Body of pancreas (tissue), 4 donors: ENCODE measurements around the gene USH1G.

Source experiments
- POLR2A ChIP-seq, 3 donors: fragments of 450-650 bp; IDR thresholded peaks; one replicate each; pipeline ENCODE4 v1.6.1; 2016; ENCODE audit warnings: antibody characterized with exemption in 3 of 3, mild to moderate bottlenecking in 2 of 3
- TF ChIP-seq, protein P1 (sequence below), 7 experiments: fragments of 450-650 bp in 4 of 7; fragments of 200-600 bp in 3 of 7; sonication (generic) in 3 of 7; IDR thresholded peaks; one replicate each; pipeline ENCODE4 v1.5.1; 2016 to 2019; ENCODE audit warnings: antibody characterized with exemption in 7 of 7

DNA sequence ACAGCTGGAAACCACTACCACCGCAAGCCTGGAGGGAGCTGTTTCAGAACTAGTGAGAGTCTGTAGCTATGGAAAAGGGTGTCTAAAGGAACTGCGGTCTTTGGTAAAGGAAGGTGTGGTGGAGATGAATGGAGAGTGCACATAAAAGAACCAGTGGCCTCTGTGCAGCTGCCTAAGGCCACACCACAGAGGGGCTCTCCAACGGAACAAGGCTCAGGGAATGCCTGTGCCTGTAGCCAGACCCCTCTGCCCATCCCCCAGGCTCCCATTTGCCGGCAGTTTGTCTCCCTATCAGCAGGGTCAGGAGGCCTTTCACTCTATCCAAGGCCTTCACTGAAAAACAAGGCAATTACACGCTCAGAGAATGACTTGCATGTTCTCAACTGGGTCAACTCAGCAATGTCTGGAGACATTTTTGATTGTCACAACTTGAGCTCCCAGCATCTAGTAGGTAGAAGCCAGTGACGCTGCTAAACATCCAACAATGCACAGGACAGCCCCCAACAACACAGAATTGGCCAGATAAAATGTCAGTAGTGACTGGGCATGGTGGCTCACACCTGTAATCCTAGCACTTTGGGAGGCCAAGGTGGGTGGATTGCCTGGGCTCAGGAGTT, 47.0 kb downstream of the USH1G start:
- TF ChIP-seq POLR2A (IDR thresholded peaks at IDR 0.05) = no peak
- TF ChIP-seq, protein P1, sequence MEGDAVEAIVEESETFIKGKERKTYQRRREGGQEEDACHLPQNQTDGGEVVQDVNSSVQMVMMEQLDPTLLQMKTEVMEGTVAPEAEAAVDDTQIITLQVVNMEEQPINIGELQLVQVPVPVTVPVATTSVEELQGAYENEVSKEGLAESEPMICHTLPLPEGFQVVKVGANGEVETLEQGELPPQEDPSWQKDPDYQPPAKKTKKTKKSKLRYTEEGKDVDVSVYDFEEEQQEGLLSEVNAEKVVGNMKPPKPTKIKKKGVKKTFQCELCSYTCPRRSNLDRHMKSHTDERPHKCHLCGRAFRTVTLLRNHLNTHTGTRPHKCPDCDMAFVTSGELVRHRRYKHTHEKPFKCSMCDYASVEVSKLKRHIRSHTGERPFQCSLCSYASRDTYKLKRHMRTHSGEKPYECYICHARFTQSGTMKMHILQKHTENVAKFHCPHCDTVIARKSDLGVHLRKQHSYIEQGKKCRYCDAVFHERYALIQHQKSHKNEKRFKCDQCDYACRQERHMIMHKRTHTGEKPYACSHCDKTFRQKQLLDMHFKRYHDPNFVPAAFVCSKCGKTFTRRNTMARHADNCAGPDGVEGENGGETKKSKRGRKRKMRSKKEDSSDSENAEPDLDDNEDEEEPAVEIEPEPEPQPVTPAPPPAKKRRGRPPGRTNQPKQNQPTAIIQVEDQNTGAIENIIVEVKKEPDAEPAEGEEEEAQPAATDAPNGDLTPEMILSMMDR (IDR thresholded peaks at IDR 0.05) = no peak
